ENCODE measurements around the gene HIP1. TPM values are rescaled to one million over a fixed set of nuclear protein-coding genes. Genes with fewer than 3 reads are reported as not detected.

Gene HIP1
- total RNA-seq, 1 experiment from 2014 or later, result 43.3 TPM

- ATAC-seq, result no peak
- POLR2A ChIA-PET, result no interaction called here
These were observed 75.3 kb downstream of the HIP1 start for GRCh38 chr7:75663302-75663907.

GRCh38 chr7:75662579-75663301 is 76.0 kb downstream of the HIP1 start:
- Histone ChIP-seq H3K36me3 (ENCODE audit: control insufficient read depth, insufficient read depth, low read length) (no peaks in the 10 kb centered on the region), H3K27me3 (ENCODE audit: control insufficient read depth, insufficient read depth, low read length) (no peaks in the 10 kb centered on the region), H3K4me1 (ENCODE audit: control insufficient read depth, insufficient read depth, low read length) (no peaks in the 10 kb centered on the region), H3K9me3 (ENCODE audit: control insufficient read depth, insufficient read depth, low read depth, low read length) (no peaks in the 10 kb centered on the region), H3K4me3 (ENCODE audit: low read depth in 2 of 2, low read length in 2 of 2) (no peak overlapping the region), H3K27ac (ENCODE audit: low read length) (no peak overlapping the region)
- CTCF ChIA-PET, result no interaction called here
- TF ChIP-seq, protein P1, sequence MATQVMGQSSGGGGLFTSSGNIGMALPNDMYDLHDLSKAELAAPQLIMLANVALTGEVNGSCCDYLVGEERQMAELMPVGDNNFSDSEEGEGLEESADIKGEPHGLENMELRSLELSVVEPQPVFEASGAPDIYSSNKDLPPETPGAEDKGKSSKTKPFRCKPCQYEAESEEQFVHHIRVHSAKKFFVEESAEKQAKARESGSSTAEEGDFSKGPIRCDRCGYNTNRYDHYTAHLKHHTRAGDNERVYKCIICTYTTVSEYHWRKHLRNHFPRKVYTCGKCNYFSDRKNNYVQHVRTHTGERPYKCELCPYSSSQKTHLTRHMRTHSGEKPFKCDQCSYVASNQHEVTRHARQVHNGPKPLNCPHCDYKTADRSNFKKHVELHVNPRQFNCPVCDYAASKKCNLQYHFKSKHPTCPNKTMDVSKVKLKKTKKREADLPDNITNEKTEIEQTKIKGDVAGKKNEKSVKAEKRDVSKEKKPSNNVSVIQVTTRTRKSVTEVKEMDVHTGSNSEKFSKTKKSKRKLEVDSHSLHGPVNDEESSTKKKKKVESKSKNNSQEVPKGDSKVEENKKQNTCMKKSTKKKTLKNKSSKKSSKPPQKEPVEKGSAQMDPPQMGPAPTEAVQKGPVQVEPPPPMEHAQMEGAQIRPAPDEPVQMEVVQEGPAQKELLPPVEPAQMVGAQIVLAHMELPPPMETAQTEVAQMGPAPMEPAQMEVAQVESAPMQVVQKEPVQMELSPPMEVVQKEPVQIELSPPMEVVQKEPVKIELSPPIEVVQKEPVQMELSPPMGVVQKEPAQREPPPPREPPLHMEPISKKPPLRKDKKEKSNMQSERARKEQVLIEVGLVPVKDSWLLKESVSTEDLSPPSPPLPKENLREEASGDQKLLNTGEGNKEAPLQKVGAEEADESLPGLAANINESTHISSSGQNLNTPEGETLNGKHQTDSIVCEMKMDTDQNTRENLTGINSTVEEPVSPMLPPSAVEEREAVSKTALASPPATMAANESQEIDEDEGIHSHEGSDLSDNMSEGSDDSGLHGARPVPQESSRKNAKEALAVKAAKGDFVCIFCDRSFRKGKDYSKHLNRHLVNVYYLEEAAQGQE (IDR thresholded peaks at IDR 0.05; ENCODE audit: insufficient read depth in 1 of 2, low read depth in 2 of 2, low read length in 1 of 2), result no peak
- no peak for TF ChIP-seq SIN3A (IDR thresholded peaks at IDR 0.05; ENCODE audit: borderline replicate concordance, insufficient read depth, low read depth, low read length)
- intact Hi-C loops (cut with micrococcal nuclease; ENCODE audit: unreplicated experiment), result no loop called here
- in situ Hi-C loops (cut with HindIII; ENCODE audit: low pct_unique_long_range_greater_than_20kb, low sequenced_read_pairs), result no loop called here
- ATAC-seq (no peak), DNase-seq (ENCODE audit: low read depth, low spot score) (no peak)
- BruUV-seq (replicated peaks), result no TSS peak
- POLR2A ChIA-PET, result no interaction called here

More at GRCh38 chr7:75663302-75663907, 75.3 kb downstream of the HIP1 start:
- Histone ChIP-seq H3K4me3 (ENCODE audit: low read depth in 2 of 2, low read length in 2 of 2) (no peak overlapping the region), H3K9me3 (ENCODE audit: control insufficient read depth, insufficient read depth, low read depth, low read length) (no peaks in the 10 kb centered on the region), H3K27me3 (ENCODE audit: control insufficient read depth, insufficient read depth, low read length) (no peaks in the 10 kb centered on the region), H3K36me3 (ENCODE audit: control insufficient read depth, insufficient read depth, low read length) (no peaks in the 10 kb centered on the region), H3K4me1 (ENCODE audit: control insufficient read depth, insufficient read depth, low read length) (no peaks in the 10 kb centered on the region), H3K27ac (ENCODE audit: low read length) (no peak overlapping the region)
- BruUV-seq (replicated peaks), result no TSS peak
- no peak for DNase-seq (ENCODE audit: low read depth, low spot score)
- in situ Hi-C loops (cut with HindIII; ENCODE audit: low pct_unique_long_range_greater_than_20kb, low sequenced_read_pairs) (no loop called here), intact Hi-C loops (cut with micrococcal nuclease; ENCODE audit: unreplicated experiment) (no loop called here)
- CTCF ChIA-PET, result no interaction called here
- TF ChIP-seq SIN3A (IDR thresholded peaks at IDR 0.05; ENCODE audit: borderline replicate concordance, insufficient read depth, low read depth, low read length), result no peak
- TF ChIP-seq POLR2AphosphoS5 (IDR thresholded peaks at IDR 0.05; ENCODE audit: low read depth, low read length), result no peak
- TF ChIP-seq, protein P1 (IDR thresholded peaks at IDR 0.05; ENCODE audit: insufficient read depth in 1 of 2, low read depth in 2 of 2, low read length in 1 of 2), result no peak
- TF ChIP-seq, protein P2, sequence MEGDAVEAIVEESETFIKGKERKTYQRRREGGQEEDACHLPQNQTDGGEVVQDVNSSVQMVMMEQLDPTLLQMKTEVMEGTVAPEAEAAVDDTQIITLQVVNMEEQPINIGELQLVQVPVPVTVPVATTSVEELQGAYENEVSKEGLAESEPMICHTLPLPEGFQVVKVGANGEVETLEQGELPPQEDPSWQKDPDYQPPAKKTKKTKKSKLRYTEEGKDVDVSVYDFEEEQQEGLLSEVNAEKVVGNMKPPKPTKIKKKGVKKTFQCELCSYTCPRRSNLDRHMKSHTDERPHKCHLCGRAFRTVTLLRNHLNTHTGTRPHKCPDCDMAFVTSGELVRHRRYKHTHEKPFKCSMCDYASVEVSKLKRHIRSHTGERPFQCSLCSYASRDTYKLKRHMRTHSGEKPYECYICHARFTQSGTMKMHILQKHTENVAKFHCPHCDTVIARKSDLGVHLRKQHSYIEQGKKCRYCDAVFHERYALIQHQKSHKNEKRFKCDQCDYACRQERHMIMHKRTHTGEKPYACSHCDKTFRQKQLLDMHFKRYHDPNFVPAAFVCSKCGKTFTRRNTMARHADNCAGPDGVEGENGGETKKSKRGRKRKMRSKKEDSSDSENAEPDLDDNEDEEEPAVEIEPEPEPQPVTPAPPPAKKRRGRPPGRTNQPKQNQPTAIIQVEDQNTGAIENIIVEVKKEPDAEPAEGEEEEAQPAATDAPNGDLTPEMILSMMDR (IDR thresholded peaks at IDR 0.05), result no peak
- TF ChIP-seq TCF7L2 (IDR thresholded peaks at IDR 0.05; ENCODE audit: low read depth, low read length), result no peak
